HFF-Myc (cell line): ENCODE results near the gene ULK4.

Experiments used
- DNase-seq: peaks from one replicate; pipeline ENCODE4 v3.0.0-alpha.2; 2011; ENCODE audit warnings: low read depth; ENCODE audit errors: extremely low read depth
- H3K4me3 ChIP-seq: replicated peaks from 2 replicates; pipeline ENCODE4 v1.5.1; 2011; ENCODE audit warnings: low read depth, mild to moderate bottlenecking, control low read depth, low read length
- TF ChIP-seq, protein P1 (sequence below): IDR thresholded peaks from 2 replicates; pipeline ENCODE4 v1.5.1; 2012; ENCODE audit warnings: mild to moderate bottlenecking, low read depth, low read length, control low read depth; ENCODE audit errors: missing control alignments

ULK4 gene

GRCh38 chr3:41209646-41210045 lies 752.3 kb downstream of the ULK4 start:
- H3K4me3 ChIP-seq, result no peak overlapping the region
- no peak for DNase-seq
- TF ChIP-seq, protein P1, sequence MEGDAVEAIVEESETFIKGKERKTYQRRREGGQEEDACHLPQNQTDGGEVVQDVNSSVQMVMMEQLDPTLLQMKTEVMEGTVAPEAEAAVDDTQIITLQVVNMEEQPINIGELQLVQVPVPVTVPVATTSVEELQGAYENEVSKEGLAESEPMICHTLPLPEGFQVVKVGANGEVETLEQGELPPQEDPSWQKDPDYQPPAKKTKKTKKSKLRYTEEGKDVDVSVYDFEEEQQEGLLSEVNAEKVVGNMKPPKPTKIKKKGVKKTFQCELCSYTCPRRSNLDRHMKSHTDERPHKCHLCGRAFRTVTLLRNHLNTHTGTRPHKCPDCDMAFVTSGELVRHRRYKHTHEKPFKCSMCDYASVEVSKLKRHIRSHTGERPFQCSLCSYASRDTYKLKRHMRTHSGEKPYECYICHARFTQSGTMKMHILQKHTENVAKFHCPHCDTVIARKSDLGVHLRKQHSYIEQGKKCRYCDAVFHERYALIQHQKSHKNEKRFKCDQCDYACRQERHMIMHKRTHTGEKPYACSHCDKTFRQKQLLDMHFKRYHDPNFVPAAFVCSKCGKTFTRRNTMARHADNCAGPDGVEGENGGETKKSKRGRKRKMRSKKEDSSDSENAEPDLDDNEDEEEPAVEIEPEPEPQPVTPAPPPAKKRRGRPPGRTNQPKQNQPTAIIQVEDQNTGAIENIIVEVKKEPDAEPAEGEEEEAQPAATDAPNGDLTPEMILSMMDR, result no peak

DNA sequence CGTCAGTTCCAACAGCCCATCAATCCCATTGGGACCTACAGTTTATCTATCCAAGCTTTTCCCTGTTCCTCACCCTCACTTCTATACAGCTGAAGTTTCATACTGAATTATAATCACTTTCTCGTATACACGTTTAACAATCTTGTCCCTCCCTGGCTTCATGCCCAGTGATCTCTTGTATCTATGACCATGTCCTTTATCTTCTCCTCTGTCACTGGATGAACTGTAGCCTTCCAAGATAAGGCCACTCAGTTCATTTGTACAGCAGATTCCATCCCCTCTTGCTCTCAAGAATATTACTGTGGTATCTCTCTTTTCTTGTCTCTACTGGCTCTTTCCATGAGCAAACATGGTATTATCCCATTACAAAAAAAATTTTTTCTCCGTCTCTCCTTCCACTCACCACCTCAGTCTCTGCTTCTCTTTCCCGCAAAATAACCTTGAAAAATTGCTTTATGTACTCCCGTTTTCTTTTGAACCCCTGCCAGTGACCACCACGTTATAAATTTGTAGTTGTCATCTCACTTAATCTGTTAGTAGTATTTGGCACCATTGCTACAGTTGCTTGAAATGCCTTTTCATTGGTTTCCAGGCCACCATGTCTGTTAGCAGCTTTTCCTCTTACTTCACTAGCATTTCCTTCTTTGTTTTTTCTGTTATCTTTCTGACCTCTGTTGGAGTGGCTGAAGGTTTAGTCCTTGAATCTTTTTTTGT lies 753.2 kb downstream of the ULK4 start:
- TF ChIP-seq, protein P1, result no peak
- no peak overlapping the region for H3K4me3 ChIP-seq

GRCh38 chr3:41207355-41207754 lies 754.5 kb downstream of the ULK4 start:
- TF ChIP-seq, protein P1, result no peak
- no peak for DNase-seq
- no peak overlapping the region for H3K4me3 ChIP-seq

More for the DNA sequence above, 753.2 kb downstream of the ULK4 start:
- DNase-seq, result no peak

- TF ChIP-seq, protein P1, result no peak
- DNase-seq, result no peak
- H3K4me3 ChIP-seq, result no peak overlapping the region
Measured at GRCh38 chr3:41205591-41205990, 756.3 kb downstream of the ULK4 start.

GRCh38 chr3:41204369-41204768 lies 757.5 kb downstream of the ULK4 start:
- H3K4me3 ChIP-seq, result no peak overlapping the region
- TF ChIP-seq, protein P1, result no peak
- no peak for DNase-seq

DNA sequence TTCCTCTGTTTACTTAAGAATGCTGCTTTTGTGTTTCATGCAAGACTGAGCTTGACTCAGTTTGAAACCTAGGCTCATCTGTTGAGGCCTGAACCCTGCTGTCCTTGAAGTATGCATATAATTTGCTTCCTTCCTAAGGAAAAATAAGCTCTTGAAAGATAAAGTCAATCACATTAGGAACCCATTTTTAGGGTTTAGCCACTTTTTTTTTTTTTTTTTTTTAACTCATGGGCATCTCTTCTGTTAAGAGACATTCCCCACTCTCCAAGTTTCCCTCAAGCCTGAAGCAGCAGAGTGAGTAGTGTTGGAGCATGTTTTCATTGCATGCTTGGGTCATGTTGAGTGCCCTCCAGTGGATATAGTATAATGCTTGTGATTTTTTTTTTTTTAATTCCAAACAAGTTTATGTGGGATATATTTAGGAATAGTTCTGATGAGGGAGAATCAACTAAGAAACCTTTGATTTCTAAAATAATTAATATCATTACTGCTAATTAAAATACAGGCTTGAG lies 759.0 kb downstream of the ULK4 start:
- peak overlapping the region; percentile 16; the same call in 1 of the 2 replicates for H3K4me3 ChIP-seq
- TF ChIP-seq, protein P1, result no peak
- no peak for DNase-seq
